Thoracic aorta (tissue), 2 donors: ENCODE measurements around the gene MSRB3. TPM values are rescaled to one million over a fixed set of nuclear protein-coding genes. Genes with fewer than 3 reads are reported as not detected.

ENCODE experiments used
- ATAC-seq: fragments of 150-250 bp; one replicate; pipeline ENCODE4 v1.8.0; 2017; ENCODE audit warnings: low read depth; ENCODE audit not compliant: insufficient number of reproducible peaks, low FRiP score
- DNase-seq: peaks from one replicate; pipeline ENCODE4 v3.0.0-alpha.2; 2020; ENCODE audit warnings: low spot score
- H3K27ac ChIP-seq, 2 donors: fragments of 200-600 bp; sonication (generic); 1 replicate in 1 of 2; 2 replicates in 1 of 2; pipeline ENCODE4 v1.5.1; 2016; ENCODE audit warnings: mild to moderate bottlenecking in 2 of 2, moderate library complexity in 2 of 2
- H3K27me3 ChIP-seq: fragments of 200-600 bp; sonication (generic); replicated peaks from 2 replicates; pipeline ENCODE4 v1.6.0; 2016; ENCODE audit warnings: mild to moderate bottlenecking; ENCODE audit not compliant: insufficient read depth
- H3K36me3 ChIP-seq: fragments of 200-600 bp; sonication (generic); one replicate; pipeline ENCODE4 v1.5.1; 2016
- H3K4me1 ChIP-seq, 2 donors: fragments of 200-600 bp; sonication (generic); 1 replicate in 1 of 2; 2 replicates in 1 of 2; pipeline versions ENCODE4 v1.5.1 to v1.6.0; 2016; ENCODE audit warnings: low read depth in 2 of 2, mild to moderate bottlenecking in 1 of 2; ENCODE audit not compliant: control insufficient read depth in 1 of 2
- H3K4me3 ChIP-seq: fragments of 200-600 bp; sonication (generic); 2 replicates; pipeline ENCODE4 v1.5.1; 2016; ENCODE audit warnings: mild to moderate bottlenecking
- H3K9me3 ChIP-seq: fragments of 200-600 bp; sonication (generic); 2 replicates; pipeline ENCODE4 v1.5.1; 2016
- CTCF ChIP-seq: fragments of 200-600 bp; sonication (generic); IDR thresholded peaks from one replicate; pipeline ENCODE4 v1.5.1; 2019; ENCODE audit warnings: antibody characterized with exemption
- total RNA-seq, 2 donors: library from RNA; depleted of rRNA; stranded (reverse); fragments of >200 nt; gene quantifications; one replicate each; pipeline versions ENCODE4 v1.1.0 to v1.2.3, GENCODE V29; 2016

MSRB3 gene
- total RNA-seq, 2 donors from 2014 or later = 221 to 232 TPM

GRCh38 chr12:65248656-65249633 lies 29.5 kb upstream of the MSRB3 start:
- no peaks in the 10 kb centered on the region for H3K36me3 ChIP-seq
- no peak overlapping the region for H3K4me3 ChIP-seq
- no peak for ATAC-seq
- TF ChIP-seq CTCF = no peak
- no peaks in the 10 kb centered on the region for H3K27me3 ChIP-seq
- no peak overlapping the region for H3K27ac ChIP-seq
- H3K4me1 ChIP-seq = peaks cover 10% of the 10 kb centered on the region in 2 donors
- DNase-seq = no peak
- no peaks in the 10 kb centered on the region for H3K9me3 ChIP-seq

GRCh38 chr12:65252515-65252914 lies 26.0 kb upstream of the MSRB3 start:
- no peak for ATAC-seq
- no peaks in the 10 kb centered on the region for H3K27me3 ChIP-seq
- H3K27ac ChIP-seq = no peak overlapping the region
- no peaks in the 10 kb centered on the region for H3K36me3 ChIP-seq
- peaks cover 10% of the 10 kb centered on the region in 2 donors for H3K4me1 ChIP-seq
- no peak for DNase-seq
- no peaks in the 10 kb centered on the region for H3K9me3 ChIP-seq
- no peak for TF ChIP-seq CTCF
- H3K4me3 ChIP-seq = no peak overlapping the region

- no peaks in the 10 kb centered on the region for H3K27me3 ChIP-seq
- no peaks in the 10 kb centered on the region for H3K4me1 ChIP-seq
- H3K4me3 ChIP-seq = no peak overlapping the region
- H3K9me3 ChIP-seq = no peaks in the 10 kb centered on the region
- no peak for DNase-seq
- ATAC-seq = no peak
- H3K27ac ChIP-seq = no peak overlapping the region
- TF ChIP-seq CTCF = no peak
- no peaks in the 10 kb centered on the region for H3K36me3 ChIP-seq
Observed at GRCh38 chr12:65257986-65258385, 20.5 kb upstream of the MSRB3 start.

- TF ChIP-seq CTCF = no peak
- no peak for DNase-seq
- Histone ChIP-seq H3K9me3 (no peaks in the 10 kb centered on the region), H3K4me1 (no peaks in the 10 kb centered on the region), H3K27ac (no peak overlapping the region), H3K4me3 (no peak overlapping the region), H3K27me3 (no peaks in the 10 kb centered on the region), H3K36me3 (no peaks in the 10 kb centered on the region)
- no peak for ATAC-seq
Observed at GRCh38 chr12:65259501-65259900, 19.0 kb upstream of the MSRB3 start.

- no peaks in the 10 kb centered on the region for H3K4me1 ChIP-seq
- no peak for DNase-seq
- H3K27ac ChIP-seq = no peak overlapping the region
- TF ChIP-seq CTCF = no peak
- H3K9me3 ChIP-seq = no peaks in the 10 kb centered on the region
- H3K27me3 ChIP-seq = no peaks in the 10 kb centered on the region
- no peaks in the 10 kb centered on the region for H3K36me3 ChIP-seq
- no peak overlapping the region for H3K4me3 ChIP-seq
- no peak for ATAC-seq
Observed at GRCh38 chr12:65263777-65264176, 14.7 kb upstream of the MSRB3 start.
